NCI-H345 treated with DMSO at 0.1 percent for 48 hours (cell line): ENCODE results near the gene RNF214.
"Not testable (repeated sequence)": the region's sequence is repeated elsewhere in the genome, so short reads cannot be mapped to it uniquely, and the experiment has no call there.

Experiments used
- DNase-seq: peaks from one replicate; lab custom pipeline; 2025; ENCODE audit not compliant: unreplicated experiment; lab: John Stamatoyannopoulos, UW

RNF214 gene

GRCh38 chr11:117197516-117198456 lies 34.7 kb upstream of the RNF214 start:
- no peak for DNase-seq

- no peak for DNase-seq
These were observed 33.9 kb upstream of the RNF214 start for GRCh38 chr11:117198613-117199012.

GRCh38 chr11:117199053-117199915 lies 33.2 kb upstream of the RNF214 start, which contains the start of gene TAGLN:
TSS of gene TAGLN (plus strand) at chr11:117199370. CDS start at chr11:117203014, 3,644 bp downstream.
- no peak for DNase-seq

DNA sequence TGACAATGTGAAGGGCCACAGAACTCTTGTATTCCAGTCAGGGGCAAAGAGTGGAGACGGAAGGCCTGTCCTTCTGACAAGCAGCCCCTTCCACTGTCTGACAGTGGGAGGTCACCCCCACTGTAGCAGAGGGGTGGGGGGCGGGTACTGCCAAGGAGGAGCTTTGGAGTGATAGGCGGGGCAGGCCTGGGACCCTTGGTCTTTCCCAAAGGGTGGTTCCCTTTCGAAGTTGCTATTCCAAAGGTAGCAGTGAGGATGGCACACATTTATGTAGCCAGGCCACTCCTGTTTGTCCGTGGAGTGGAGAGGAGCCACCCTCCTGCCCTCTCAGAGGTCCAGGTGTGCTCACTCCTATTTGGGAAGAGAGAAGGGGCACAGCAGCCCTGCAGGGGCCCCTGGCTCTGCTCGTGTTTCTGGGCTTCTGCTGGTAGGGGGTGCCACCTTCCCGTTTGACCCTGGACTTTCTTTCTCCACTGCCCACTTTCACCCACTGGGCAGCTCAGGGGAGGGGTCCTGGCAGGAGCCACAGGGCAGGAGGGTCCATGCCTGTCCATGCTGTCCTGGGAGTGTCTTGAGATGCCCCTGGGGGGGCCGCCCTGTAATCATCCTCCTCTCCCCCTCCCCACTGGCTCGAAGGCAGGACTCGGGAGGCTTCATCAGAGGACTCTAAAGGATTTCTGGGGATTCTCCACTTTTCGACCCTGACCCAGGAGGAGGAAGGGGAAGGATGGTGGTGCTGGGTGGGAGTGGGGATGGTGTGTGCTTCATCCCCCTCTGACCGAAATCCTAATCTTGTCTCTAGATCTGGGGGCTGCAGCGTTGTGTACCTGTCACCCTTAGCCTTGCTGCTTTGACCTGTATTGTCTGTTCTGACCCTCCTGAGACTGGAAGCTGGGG lies 32.3 kb upstream of the RNF214 start:
- DNase-seq: no peak

- no peak for DNase-seq
These were observed 31.4 kb upstream of the RNF214 start for GRCh38 chr11:117200813-117201657.

DNA sequence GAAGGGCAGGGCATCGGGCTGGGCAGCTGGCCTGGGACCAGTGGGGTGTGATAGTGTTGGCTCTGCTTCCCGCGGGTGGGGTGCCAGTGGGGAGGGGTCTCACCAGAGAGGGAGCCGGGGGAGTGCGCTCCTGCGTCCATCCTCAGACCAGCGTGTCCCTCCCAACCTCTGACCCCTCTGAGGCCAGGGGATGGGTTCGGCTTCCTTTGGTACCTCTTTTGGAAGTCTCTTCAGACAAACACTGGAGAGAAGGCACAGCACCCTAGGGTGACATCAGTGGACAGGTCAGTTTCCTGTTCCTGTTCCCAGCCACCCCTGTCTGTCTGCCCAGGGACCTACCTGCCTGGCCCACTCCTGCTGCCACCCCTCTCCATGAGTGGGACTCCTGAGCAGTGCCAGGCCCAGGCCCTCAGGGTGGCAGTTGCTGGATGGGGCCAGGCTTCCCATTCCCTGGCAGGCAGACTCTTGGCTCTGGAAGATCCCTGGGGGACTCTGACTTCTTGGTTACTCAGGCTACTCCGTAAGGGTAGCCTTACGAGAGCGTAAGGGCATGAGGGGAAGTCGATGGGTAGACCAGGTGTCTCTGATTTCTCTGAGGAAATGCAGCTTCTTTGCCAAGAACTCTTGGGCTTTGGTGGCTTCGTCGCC lies 30.7 kb upstream of the RNF214 start:
- no peak for DNase-seq

DNA sequence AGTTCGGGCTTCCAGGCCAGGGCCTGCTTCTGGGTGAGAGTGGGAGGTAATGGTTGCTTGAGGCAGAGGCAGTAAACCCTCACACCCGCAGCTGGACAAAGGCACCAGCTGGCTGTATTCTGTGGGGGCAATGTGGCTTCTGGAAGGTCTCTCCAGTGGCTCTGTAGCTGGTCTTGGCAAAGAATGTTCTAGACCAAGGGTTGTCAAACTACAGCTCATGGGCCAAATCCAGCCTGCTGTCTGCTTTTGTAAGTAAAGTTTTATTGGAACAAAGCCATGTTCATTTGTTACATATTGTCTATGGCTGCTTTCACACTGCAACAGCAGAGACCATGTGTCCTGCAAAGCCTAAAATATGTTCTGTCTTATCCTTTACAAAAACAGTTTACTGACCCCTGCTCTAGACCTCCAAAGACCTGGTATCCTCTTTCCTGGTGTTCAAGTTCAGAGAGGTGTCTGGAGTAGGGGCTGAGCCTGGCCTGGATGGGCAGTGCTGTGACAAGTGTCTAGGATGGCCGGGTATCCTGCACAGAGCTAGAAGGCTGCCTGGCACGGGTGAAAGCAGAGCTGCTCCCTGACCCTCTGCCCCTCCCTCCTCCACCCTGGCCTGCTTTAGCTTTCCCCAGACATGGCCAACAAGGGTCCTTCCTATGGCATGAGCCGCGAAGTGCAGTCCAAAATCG lies 29.9 kb upstream of the RNF214 start:
- no peak for DNase-seq

GRCh38 chr11:117203069-117203407 lies 29.4 kb upstream of the RNF214 start:
- DNase-seq: no peak

- no peak for DNase-seq
These were observed 28.0 kb upstream of the RNF214 start for GRCh38 chr11:117204283-117205080.

GRCh38 chr11:117205211-117205818 lies 27.2 kb upstream of the RNF214 start:
- no peak for DNase-seq

- DNase-seq: not testable (repeated sequence)
These were observed 26.4 kb upstream of the RNF214 start for GRCh38 chr11:117206111-117206510.

GRCh38 chr11:117206859-117207258 lies 25.6 kb upstream of the RNF214 start:
- not testable (repeated sequence) for DNase-seq

GRCh38 chr11:117207481-117207880 lies 25.0 kb upstream of the RNF214 start:
- not testable (repeated sequence) for DNase-seq

DNA sequence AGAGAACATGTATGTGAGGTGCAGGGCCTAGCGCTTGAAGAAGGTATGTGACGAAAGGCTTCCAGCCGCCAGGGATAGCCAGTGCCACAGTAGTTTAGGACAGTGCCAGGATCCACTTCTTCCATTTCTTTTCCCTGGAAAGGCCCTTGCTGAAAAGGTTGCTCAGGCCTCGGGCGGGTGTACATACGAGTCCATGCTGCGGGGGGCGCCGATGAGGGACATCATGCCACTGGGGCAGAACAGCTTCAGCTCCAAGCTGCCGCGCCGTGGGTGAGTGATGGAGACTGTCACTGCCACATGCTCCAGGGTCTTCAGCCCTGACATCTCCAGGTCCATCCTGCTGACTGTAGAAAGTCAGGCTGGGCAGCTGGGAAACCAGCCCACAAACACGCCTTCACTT lies 23.8 kb upstream of the RNF214 start:
- DNase-seq: not testable (repeated sequence)

DNA sequence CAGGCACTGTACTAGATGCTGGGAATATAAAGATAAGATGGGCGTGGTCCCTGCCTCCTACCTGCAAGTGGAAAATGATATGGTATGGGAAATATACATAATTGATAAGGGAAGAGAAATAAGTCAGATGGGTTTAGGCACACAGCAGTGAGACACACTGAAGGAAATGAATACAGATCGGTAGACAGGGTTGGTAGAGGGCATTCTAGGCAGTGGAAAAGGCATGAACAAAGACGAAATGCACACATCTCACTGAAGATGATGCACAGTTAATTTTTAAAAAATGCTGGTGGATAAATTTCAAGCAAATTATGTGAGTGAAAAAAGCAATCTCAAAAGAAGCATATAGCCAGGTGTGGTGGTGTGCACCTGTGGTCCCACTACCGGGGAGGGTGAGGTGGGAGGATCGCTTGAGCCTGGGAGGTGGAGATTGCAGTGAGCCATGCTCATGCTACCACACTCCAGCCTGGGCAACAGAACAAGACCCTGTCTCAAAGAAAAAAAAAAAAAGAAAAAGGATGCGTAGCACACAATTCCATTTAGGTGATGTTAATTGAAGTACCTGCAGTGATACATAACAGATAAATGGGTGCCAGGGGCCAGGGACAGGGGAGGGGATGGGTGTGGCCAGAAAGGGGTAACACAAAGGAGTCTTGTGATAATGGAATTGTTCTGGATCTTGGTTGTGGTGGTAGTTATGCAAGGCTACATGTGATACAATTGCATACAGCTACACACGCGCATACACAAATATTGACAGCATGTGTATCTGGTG lies 22.9 kb upstream of the RNF214 start:
- DNase-seq: not testable (repeated sequence)

DNA sequence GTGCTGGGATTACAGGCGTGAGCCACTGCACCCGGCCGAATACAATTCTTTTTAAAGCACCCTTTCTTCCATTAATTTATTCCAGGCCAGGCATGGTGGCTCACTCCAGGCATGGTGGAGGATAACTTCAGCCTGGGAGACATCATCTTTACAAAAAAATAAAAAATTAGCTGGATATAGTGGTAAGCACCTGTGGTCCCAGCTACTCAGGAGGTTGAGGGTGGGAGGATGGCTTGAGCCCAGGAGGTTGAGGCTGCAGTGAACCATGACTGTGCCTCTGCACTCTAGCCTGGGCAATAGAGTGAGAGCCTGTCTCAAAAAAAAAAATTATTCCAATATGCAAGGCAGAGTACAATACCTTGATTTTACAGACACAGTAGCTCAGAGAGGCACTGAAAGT lies 21.9 kb upstream of the RNF214 start:
- no peak for DNase-seq
